GM19239 (cell line): ENCODE measurements around the gene XPOT.

Source experiments
- DNase-seq: peaks from one replicate; pipeline ENCODE4 v3.0.0; 2011; ENCODE audit warnings: low spot score; ENCODE audit not compliant: insufficient read length
- FAIRE-seq: peaks from 2 replicates; lab custom pipeline; 2011; peaks lifted over from hg19 to GRCh38; lab: Jason Lieb, UNC

XPOT gene

DNA sequence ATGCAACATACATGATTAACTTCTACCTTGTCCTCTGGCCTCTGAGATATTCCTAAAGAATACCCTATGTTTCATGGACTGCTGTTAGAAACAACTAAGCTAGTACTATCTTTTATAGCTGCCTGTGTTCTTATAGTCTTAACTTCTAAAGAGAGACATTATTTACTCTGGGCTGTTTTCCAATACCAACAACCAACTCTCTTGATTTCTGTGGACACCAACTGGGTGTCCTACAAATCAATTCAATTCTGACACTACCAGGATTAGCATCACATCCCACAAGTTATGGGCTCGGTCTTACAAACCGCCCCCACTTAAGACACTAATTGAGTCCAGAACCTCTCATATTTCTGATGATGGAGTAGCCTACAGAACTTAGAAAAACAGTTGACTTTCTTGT lies 8.3 kb downstream of the XPOT start:
- FAIRE-seq (no peak), DNase-seq (no peak)

DNA sequence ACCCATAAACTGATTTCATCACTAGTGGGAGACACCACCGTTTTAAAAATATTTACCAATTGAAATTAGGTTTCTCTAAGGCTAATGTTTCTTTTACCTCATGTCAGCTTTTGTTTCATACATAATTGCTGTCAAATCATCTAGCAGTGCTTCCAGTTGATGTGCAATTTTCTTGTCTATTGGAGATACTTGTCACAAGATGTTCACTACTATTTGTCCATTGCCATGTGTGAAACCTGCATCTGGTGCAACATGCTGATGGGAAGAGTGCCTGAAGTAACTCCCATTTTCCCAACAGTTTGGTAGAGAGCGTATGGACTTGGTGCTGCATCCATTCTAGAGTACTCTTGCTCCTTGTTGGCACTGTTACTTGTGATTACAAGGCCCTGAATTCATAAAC lies 9.7 kb downstream of the XPOT start:
- FAIRE-seq (no peak), DNase-seq (no peak)

DNA sequence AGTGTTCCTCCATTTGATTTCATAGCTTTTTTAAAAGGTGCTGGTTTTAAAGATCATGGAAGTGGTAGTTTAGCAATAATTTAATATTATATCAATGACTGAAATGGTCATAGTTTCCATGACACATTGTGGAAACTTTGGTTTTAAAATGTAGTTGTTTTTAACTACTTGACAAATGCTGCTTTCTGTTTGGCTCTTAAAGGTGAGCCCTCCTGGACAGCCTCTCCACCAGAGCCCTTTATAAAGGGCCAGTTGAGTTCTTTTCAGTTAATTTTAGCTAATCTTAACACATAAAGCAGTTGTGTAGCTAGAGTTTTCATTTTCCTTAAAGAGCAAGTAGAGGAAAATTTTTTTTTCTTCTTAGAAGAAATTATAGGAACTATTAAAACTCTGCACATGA lies 14.0 kb downstream of the XPOT start:
- DNase-seq (no peak), FAIRE-seq (no peak)

DNA sequence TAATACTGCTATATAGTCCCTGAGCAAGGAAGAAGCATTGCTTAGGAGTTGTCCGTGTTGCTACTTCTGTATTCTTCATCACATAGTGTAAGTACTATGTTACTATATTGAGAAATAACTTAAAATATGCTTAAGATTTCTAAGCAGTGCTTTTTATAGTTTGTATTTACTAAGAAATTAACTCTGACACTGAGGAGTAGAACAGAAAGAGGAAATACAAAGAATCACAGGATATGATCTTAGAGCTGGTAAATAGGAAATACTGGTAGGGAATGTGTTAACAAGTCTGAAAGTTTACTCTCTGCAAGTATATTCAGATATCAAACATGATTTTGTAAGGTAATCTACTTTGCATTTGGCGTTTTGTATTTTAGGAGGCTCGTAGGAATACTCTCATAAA lies 15.5 kb downstream of the XPOT start:
- FAIRE-seq (no peak), DNase-seq (no peak)

DNA sequence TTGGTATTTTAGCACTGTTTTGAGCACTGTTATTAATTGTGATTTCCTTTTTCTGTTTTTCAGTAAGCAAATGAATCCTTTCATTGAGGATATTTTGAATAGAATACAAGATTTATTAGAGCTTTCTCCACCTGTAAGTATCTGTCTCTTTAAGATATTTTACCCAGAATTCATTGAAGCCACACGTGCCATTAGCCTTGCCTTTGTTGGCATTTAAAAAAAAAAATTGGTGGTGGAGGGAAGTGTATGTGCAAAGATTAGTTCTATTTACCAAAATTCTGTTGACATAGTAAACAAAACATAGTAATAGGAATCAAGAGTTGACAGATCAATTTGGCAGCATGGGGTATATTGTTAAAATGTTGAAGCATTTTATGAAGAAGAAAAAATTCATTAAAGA lies 23.8 kb downstream of the XPOT start:
- DNase-seq (no peak), FAIRE-seq (no peak)

DNA sequence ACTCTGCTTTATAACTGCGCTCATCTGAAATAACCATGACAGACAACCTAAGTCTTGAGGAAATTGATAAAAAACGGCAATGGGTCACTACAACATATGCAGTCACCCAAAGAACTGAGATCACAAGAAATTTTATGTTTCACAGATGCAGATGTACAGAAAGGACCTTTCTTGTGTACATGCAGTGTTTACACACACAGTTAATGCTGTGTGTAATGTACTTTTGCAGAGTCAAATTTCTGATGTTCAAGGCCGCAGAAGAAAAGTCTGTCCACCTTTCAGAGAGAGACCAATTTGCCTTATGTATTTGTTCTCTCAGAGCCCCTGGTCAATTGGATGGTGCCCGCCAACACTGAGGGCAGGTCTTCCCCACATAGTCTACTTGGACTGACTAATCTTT lies 24.8 kb downstream of the XPOT start:
- no peak for DNase-seq
- no peak for FAIRE-seq

DNA sequence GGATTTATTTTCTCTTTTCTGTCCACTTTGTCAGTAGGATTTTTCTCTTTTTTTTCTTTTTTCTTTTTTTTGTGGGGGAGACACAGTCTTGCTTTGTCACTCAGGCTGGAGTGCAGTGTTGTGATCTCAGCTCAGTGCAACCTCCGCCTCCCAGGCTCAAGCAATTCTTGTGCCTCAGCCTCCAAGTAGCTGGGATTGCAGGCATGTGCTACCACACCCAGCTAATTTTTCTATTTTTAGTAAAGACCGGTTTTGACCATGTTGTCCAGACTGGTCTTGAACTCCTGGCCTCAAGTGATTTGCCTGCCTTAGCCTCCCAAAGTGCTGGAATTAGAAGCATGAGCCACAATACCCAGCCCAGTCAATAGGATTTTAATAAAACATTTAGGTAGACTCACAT lies 26.7 kb downstream of the XPOT start:
- FAIRE-seq (no peak), DNase-seq (no peak)

DNA sequence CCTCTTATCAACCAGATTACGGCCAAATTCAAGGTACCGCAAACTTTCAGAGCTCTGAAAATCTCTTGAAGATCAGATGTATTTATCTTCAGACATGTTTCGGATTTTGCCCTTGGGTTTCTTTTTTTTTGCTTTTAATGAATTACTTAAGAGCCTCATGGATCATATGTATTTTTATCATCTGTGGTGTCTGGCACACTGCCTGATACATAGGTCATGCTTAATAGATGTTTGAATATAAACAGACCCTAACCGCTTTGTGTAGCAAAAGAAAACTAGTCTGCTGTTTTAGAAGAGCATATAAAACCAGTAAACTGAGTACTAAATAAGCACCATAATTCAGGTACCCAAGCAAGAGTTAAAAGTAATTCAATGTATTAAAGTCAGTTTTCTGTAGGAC lies 27.6 kb downstream of the XPOT start:
- FAIRE-seq, result no peak

DNA sequence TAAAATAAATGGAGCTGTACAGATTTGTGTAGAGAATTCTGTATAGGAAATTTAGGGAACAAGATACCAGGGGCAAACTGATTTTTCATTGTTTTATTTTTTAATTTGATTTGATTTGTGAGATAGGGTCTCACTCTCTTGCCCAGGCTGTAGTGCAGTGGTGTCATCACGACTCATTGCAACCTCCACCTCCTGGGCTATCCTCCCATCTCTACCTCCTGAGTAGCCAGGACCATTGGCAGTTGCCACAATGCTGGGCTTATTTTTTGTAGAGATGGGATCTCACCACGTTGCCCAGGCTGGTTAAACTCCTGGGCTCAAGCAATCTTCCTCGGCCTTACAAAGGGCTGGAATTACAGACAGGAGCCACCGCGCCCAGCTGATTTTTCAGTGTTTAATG lies 29.7 kb downstream of the XPOT start:
- DNase-seq, result no peak
- no peak for FAIRE-seq

More for the DNA sequence above, 27.6 kb downstream of the XPOT start:
- no peak for DNase-seq

DNA sequence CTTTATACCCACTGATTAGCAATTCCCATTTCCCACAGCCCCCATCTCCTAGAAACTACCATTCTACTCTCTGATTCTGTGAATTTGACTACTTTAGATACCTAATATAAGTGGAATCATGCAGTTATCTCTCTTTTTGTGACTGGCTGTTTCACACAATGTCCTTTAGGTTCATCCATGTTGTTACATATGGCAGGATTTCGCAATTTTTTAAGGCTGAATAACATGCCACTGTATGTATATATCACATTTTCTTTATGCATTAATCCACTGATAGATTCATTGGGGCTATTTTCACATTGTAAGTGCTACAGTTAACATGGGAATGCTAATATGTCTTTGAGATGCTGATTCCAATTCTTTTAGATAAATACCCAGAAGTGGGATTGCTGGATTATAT lies 35.9 kb downstream of the XPOT start:
- FAIRE-seq, result no peak
- DNase-seq, result no peak

DNA sequence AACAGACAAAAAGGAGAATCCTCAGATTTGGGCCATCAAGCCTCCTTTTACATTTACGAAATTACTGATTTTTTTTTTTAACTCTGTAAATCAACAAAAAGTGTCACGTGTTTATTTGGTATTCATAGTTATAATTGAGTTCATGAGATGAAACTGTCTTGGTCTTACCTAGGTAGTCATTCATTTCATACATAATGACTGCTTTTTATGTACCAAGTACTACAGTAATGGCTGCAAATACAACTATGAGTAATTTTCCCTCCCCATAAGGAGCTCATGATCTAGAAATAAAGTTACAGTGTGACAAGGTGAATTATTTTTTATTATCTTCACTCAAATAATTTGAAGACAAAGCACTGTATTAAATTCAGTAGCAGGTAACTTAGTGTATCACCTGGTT lies 41.3 kb downstream of the XPOT start:
- FAIRE-seq (no peak), DNase-seq (no peak)

DNA sequence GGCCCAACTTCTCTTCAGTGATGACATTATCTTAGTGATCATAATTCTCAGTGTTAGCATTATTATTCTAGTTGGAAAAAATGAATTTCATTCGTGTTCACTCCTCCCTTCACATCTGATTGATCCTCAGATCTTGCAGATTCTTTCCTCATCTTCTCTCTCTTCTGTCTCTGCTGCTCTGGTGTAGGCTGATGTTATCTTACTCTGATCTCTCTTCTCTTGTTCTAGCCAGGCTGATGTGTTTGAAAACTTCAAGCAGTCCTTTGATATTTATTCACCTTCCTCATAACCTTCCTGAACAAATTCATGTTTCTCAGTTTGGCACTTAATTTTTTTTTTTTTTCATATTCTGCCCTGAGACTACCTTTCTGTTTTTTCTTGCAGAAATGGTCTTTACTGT lies 42.1 kb downstream of the XPOT start:
- DNase-seq, result no peak
- FAIRE-seq, result no peak

DNA sequence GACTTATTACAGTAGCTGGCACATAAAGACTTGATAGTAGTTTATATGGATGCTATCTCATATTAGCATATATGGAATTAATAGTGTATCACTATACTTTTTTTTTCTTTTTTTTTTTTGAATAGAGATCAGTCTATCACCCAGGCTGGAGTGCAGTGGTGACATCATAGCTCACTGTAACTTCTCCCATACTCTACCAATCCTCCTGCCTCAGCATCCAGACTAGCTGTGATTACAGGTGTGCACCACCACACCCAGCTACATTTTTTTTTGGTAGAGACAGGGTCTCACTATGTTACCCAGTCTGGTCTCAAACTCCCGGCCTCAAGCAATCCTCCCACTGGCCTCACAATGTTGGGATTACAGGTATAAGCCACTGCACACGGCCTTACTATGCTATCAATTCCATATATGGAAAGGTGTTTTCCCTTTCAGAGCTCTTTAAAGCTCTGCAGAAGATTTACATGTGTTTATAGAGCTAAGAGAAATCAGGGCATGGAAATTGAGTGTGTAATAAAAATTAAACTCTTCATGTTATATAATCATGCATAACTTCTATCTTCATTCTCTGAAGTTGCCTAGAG lies 46.0 kb downstream of the XPOT start:
- no peak for DNase-seq
- FAIRE-seq, result no peak

DNA sequence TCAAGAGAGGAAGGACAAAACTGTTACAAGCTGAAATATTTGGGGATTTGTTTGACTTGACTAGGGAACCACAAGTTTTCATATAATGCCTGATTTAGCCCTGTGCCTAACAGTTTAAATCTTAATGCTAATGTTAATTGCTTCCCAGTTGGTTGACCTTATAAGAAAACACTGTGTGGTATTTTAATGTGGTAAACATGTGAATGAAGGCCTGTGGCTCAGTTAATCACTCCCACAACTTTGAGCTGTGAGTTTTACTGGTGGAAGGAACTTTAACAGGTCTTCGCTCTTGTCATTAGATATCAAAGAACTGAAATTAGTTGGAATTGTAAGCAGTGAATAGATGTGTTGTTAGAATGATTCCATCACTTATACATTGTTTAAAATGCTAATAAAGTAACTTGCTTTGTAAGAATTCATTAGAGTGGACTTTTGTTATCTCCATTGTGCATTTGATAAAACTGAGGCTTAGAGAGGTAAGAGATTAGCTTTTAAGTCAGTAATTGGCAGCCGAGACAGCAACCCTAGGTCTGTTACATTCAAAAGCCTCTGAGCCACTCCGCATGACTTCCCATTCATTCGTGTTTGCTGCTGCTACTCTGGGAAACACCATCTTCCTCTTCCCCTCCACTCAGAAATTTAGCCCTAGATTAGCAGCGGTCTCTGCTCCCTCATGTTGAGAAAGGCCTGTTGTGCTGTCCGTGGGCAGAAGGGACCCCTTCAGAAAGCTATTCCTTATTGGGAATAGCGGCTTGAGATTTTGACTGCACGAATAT lies 46.7 kb downstream of the XPOT start:
- FAIRE-seq, result peak; percentile 79
- peak; percentile 4 for DNase-seq

DNA sequence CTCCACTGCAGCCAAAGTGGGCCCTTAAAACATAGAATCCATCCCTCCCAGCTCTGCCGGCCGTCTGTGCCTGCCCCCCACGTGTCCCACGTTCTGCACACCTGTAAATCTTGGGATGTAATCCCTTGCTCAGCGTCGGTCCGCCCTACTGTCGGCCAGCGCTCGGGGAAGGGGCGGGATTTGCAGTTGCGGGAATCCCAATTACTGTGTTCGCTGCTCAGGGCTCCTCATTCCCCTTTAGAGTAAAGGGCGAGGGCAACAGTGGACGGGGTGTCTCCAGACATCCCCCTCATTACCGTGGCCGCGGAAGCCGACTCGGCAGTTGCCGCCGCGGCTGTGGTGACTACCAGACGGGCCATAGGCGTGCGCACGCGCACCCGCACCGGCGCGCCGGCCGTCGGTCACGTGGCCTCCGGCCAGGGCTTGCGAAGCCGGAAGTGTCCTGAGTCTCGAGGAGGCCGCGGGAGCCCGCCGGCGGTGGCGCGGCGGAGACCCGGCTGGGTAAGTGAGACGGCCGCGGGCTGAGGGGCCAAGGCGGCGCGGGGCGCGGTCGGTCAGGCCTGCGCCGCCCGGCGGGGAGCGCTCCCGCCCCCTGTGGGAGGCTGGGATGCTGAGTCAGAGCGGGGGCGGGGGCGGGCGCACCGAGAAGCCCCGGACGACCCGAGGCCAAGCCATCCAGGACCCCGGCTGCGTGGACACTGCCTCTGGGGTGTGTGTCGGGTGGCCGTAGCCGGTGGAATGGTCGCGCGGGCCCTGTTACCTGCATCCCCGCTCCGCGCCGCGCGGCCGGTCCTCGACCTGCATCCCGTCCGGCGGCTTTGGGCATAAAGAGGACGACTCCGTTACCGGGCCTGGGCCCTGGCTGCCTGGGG lies 47.7 kb downstream of the XPOT start, which contains the start of gene TBK1:
Gene TBK1 (plus strand): TSS at position 434 of the 872 bp plus-strand sequence. CDS start 3,751 bp downstream, outside the sequence.
- FAIRE-seq, result peak; percentile 80
- DNase-seq, result peak; percentile 83

DNA sequence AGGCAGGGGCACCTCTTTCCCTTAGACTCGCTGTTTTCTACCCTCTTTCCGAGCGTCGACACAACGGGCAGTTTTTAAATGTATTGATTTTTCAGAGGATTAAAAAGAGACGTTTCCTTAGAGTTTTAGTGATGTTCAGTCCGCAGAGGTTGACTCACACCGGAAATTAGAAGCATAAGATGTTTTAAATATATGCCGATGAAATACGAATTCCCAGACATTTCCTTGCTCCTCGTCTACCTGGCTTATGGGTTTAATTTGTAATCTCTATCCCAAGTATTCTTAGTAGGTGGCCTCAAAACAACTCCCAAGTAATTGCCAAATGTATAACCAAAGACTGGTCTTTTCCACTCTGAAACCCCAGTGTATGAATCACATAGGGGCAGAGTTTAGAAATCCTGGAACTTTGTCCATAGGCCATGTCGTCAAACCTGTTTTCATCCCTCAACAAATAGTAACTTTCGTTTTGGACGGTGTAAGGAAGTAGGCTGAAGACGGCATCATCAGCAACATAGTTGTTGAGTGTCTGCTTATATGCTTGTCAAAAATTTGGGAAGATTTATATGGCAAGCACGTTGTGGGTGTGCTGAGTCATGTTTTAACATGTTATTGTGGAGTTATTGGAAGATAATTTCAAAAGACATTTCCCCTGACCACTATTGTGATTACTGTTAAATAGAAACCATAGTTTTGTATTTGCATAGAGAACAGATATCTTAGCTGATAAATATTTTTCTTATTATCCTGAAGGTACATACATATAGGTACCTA lies 48.6 kb downstream of the XPOT start:
- DNase-seq (no peak), FAIRE-seq (no peak)

DNA sequence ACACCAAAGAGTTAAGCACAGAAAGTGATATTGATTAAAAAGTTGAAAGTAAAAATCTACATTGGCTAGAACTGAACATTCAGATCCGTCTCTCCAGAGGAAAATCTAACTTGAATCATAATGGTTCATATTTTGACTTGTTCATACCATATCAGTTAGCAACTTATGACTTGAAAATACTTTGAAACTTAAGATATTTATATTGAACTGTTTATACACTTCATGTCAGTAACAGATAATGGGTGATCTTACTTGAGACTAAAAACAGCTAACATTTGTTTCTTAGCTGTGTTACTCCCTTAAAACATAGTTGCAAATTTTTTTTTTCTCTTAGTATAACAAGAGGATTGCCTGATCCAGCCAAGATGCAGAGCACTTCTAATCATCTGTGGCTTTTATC lies 51.3 kb downstream of the XPOT start:
- DNase-seq (no peak), FAIRE-seq (no peak)

DNA sequence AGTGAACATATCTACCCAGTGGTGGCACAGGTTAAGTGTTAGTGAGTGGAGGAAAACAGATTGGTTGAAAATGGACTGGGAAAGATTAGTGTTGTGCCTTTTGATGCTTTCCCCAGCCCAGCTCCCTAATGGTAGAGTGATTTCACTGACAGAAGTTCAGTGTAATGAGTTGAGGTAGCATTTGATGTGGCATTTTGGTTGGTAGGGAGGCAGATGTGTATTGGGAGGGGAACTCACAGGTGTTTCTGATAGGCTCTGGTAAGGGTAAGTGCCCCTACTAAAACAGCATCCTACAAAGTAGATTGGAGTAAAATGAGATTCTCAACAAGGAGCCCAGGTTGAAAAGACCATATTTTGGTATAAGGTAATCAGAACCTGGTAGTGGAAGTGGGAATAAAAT lies 51.9 kb downstream of the XPOT start:
- FAIRE-seq, result no peak
- no peak for DNase-seq

DNA sequence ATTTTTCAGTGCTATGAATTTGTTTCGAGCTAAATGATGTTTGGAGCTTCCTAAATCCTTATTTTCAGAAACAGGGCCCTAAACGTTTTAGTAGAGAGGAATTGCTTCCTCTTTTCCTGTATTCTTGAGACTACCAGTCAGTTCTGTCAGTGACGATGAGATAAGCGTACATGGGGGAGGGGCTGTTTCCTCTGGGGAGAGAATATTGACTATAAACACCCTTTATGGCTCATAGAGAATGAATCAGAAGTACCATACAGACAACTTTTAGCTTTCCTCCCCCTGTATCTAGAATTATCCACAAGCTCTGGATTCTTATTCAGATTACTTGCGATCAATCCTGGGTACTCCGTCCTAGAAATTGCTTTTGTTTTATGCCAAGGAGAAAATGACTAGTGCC lies 52.8 kb downstream of the XPOT start:
- FAIRE-seq (no peak), DNase-seq (no peak)

DNA sequence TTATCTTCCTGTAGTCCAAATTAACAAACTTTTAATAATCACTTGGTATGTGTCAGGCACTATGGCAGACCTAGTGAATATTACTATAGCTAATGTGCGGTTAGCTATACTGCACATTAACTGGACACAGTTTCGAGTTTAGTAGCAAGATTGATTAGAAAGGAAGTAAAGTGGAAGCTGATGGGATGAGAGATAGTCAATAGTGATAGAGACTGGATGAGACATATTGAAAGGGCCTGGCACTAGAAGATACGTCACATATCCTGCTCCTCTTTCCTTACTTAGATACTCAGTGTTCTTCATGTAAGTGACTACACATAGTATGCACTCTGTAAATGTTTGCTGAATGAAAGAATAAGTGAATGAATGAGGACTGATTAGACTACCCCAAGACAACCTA lies 53.3 kb downstream of the XPOT start:
- no peak for FAIRE-seq
- no peak for DNase-seq
